Measurements from ENCODE around the gene SLC1A5.
A peak's percentile ranks its signal among the peaks of the same experiment; 100 is the strongest.
"Not testable (repeated sequence)": the region's sequence is repeated elsewhere in the genome, so short reads cannot be mapped to it uniquely, and the experiment has no call there.

Gene SLC1A5

DNA sequence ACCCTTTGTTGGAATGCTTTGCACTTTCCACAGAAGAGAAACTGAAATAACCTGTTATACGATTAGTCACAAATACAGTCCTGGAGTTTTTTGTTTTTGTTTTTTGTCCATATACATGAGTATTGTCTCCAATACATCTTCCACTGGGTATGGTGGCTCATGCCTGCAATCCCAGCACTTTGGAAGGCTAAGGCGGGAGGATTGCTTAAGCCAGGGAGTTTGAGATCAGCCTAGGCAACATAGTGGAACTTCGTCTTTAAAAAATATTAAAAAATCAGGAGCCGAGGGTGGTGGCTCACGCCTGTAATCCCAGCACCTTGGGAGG lies 37.3 kb upstream of the SLC1A5 start:
- Mint-ChIP-seq H3K36me3 (ENCODE audit: low read depth) (no peaks in the 10 kb centered on the region), H3K9me3 (peaks cover 19% of the 10 kb centered on the region), H3K4me1 (peaks cover 26% of the 10 kb centered on the region), H3K27me3 (ENCODE audit: low read depth, poor library complexity) (peaks cover 13% of the 10 kb centered on the region), H3K4me3 (no peak overlapping the region), H3K27ac (no peak overlapping the region)
- DNase-seq = no peak
- TF ChIP-seq, protein P1, sequence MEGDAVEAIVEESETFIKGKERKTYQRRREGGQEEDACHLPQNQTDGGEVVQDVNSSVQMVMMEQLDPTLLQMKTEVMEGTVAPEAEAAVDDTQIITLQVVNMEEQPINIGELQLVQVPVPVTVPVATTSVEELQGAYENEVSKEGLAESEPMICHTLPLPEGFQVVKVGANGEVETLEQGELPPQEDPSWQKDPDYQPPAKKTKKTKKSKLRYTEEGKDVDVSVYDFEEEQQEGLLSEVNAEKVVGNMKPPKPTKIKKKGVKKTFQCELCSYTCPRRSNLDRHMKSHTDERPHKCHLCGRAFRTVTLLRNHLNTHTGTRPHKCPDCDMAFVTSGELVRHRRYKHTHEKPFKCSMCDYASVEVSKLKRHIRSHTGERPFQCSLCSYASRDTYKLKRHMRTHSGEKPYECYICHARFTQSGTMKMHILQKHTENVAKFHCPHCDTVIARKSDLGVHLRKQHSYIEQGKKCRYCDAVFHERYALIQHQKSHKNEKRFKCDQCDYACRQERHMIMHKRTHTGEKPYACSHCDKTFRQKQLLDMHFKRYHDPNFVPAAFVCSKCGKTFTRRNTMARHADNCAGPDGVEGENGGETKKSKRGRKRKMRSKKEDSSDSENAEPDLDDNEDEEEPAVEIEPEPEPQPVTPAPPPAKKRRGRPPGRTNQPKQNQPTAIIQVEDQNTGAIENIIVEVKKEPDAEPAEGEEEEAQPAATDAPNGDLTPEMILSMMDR (IDR thresholded peaks at IDR 0.05) = no peak

DNA sequence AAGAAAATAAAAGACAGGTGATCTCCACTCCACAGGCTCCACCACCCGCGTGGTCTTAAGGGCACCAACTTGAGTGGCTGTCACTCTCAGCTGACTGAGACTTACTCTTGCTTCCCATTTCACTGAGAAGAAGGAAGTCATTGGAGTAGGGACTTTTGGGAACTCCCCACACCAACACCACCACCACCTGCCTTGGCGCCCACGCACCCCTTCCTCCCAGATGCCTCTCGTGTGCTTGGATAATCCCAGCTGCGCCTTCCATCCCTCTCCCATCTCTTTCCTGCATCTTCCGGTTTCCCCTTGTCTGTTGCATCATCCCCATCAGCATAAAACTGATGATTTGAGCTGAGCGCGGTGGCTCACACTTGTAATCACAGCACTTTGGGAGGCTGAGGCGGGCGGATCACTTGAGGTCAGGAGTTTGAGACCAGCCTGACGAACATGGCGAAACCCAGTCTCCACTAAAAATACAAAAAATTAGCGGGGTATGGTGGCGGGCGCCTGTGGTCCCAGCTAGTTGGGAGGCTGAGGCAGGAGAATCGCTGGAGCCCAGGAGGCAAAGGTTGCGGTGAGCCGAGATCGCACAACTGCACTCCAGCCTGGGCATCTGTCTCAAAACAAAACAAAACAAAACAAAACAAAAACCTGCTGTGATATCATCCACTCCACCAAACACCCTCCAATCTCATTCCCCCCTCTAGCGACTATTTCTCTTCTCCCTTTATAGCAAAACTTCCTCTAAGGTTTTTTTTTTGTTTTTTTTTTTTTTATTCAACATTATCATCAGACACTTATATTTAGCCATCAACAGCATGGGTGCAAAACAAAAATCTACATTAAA lies 36.7 kb upstream of the SLC1A5 start:
- TF ChIP-seq, protein P1 (IDR thresholded peaks at IDR 0.05) = no peak
- Mint-ChIP-seq H3K4me1 (peaks cover 31% of the 10 kb centered on the region), H3K27ac (peak overlapping the region; percentile 54), H3K4me3 (no peak overlapping the region), H3K27me3 (ENCODE audit: low read depth, poor library complexity) (peaks cover 12% of the 10 kb centered on the region), H3K36me3 (ENCODE audit: low read depth) (no peaks in the 10 kb centered on the region), H3K9me3 (peaks cover 18% of the 10 kb centered on the region)
- DNase-seq = no peak

DNA sequence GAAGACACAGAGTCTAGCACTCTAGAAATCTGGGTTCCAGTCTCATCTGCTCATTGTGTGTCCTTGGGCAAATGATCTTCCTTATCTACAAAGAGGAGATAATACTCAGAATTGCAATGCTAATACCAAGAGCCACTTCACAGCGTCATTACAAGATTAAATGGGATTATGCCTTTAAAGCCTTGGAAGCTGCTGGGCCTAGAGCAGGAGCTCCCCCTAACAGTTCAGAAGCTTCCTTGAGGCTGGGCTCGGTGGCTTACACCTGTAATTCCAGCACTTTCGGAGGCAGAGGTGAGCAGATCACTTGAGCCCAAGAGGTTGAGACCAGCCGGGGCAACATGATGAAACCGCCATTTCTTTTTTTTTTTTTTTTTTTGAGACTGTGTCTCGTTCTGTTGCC lies 34.7 kb upstream of the SLC1A5 start:
- peaks cover 34% of the 10 kb centered on the region for H3K4me1 Mint-ChIP-seq
- no peak overlapping the region for H3K4me3 Mint-ChIP-seq
- H3K9me3 Mint-ChIP-seq = peaks cover 14% of the 10 kb centered on the region
- H3K27ac Mint-ChIP-seq = no peak overlapping the region
- H3K36me3 Mint-ChIP-seq (ENCODE audit: low read depth) = no peaks in the 10 kb centered on the region
- TF ChIP-seq, protein P1 (IDR thresholded peaks at IDR 0.05) = no peak
- DNase-seq = no peak
- H3K27me3 Mint-ChIP-seq (ENCODE audit: low read depth, poor library complexity) = peaks cover 8% of the 10 kb centered on the region

DNA sequence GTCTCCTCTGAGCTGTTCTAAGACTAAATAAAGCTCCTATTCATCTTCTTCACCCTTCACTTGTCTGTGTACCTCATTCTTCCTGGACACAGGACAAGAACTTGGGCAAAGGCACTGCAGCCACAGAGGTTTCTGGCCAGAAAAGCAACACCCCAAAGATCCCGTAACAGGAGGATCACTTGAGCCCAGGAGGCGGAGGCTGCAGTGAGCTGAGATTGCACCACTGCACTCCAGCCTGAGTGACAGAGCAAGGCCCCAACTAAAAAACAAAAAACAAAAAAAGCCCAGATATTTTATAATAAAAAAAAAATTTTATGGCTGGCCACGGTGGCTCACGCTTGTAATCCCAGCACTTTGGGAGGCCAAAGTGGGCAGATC lies 34.0 kb upstream of the SLC1A5 start:
- not testable (repeated sequence) for H3K4me3 Mint-ChIP-seq; H3K36me3 Mint-ChIP-seq (ENCODE audit: low read depth); H3K27me3 Mint-ChIP-seq (ENCODE audit: low read depth, poor library complexity); DNase-seq
- Mint-ChIP-seq H3K9me3 (peaks cover 14% of the 10 kb centered on the region), H3K27ac (peak overlapping the region; percentile 90), H3K4me1 (peaks cover 33% of the 10 kb centered on the region)

DNA sequence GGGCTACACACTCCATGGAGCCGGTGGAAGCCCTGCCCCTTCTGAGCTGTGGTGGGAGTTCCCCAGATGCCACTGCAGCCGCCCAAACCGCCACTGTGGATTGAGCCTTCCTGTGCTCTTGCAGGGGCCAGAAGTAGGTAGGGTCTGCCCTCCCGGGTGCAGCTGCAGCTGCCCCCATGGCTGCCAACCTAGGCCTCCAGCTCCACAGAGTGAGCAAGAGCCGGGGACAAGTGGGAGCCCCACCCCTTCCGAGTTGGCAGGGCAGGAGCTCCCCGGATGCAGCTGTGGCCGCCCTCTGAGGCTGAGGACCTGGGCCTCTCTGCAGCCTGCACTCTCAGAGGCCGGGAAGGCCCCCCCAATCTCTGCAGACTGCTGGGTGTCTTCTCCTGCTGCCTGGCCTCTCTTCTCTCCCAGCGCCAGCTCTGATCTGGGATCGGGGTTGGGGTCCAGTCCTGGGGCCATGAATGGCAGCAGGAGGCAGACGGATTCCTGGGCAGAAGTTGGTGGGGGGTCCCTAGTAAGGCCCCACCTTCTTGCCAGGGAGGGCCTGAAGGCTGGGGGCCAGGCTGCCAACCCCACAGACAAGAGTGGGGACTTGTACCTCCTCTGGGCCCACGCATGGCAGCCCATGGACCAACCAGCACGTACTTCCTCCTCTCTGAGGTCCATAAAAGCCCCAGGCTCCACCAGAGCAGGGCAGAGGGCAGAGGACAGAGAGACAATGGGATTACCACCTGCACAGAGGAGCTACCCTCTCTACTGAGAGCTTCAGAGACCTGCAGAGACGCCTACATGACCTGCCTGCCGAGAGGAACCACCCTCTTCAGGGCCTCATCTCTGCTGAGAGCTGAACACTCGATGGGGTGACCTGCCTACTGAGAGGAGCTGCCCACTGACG lies 33.4 kb upstream of the SLC1A5 start:
- Mint-ChIP-seq H3K36me3 (ENCODE audit: low read depth) (no peaks in the 10 kb centered on the region), H3K4me1 (peaks cover 27% of the 10 kb centered on the region), H3K27ac (peak overlapping the region; percentile 90), H3K27me3 (ENCODE audit: low read depth, poor library complexity) (peaks cover 8% of the 10 kb centered on the region), H3K9me3 (peaks cover 14% of the 10 kb centered on the region), H3K4me3 (no peak overlapping the region)
- TF ChIP-seq, protein P1 (IDR thresholded peaks at IDR 0.05) = no peak
- no peak for DNase-seq

DNA sequence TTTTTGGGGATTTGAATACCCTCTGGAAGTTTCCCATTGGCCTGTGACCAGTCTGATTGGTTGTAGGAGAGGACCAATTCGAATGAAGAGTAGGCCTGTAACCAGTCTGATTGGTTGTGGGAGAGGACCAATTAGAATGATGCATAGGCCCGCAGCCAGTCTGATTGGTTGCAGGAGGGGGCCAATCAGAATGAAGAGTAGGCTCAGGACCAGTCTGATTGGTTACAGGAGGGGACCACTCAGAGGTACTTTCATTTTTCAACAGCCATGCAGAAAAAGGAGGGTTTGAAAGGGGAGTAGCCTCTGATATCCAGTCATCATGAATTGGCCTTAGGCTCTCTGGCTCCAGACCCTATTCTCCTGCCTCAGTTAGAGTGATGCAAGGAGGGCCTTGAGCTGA lies 30.4 kb upstream of the SLC1A5 start:
- no peak for DNase-seq
- no peak overlapping the region for H3K4me3 Mint-ChIP-seq
- H3K27ac Mint-ChIP-seq = no peak overlapping the region
- peaks cover 32% of the 10 kb centered on the region for H3K4me1 Mint-ChIP-seq
- no peaks in the 10 kb centered on the region for H3K9me3 Mint-ChIP-seq
- no peaks in the 10 kb centered on the region for H3K36me3 Mint-ChIP-seq (ENCODE audit: low read depth)
- no peaks in the 10 kb centered on the region for H3K27me3 Mint-ChIP-seq (ENCODE audit: low read depth, poor library complexity)
- TF ChIP-seq, protein P1 (IDR thresholded peaks at IDR 0.05) = no peak
